HepG2 (cell line): Measurements from ENCODE around the gene MPC1. TPM values are rescaled to one million over a fixed set of nuclear protein-coding genes. Genes with fewer than 3 reads are reported as not detected.
A peak's percentile ranks its signal among the peaks of the same experiment; 100 is the strongest.

Source experiments
- FOXJ3 ChIP-seq: sonication (generic); formaldehyde crosslinking; IDR thresholded peaks from 2 replicates; pipeline ENCODE4 v1.4.0; 2020; ENCODE audit warnings: missing genetic modification reagents, mild to moderate bottlenecking, borderline replicate concordance
- GFI1 ChIP-seq: sonication (generic); formaldehyde crosslinking; IDR thresholded peaks from 2 replicates; pipeline ENCODE4 v1.5.0; 2020; ENCODE audit warnings: missing genetic modification reagents, mild to moderate bottlenecking, borderline replicate concordance
- GZF1 ChIP-seq: sonication (generic); formaldehyde crosslinking; IDR thresholded peaks from 2 replicates; pipeline ENCODE4 v1.5.1; 2020; ENCODE audit warnings: mild to moderate bottlenecking, missing genetic modification reagents
- NFE2 ChIP-seq: sonication (generic); formaldehyde crosslinking; IDR thresholded peaks from 2 replicates; pipeline ENCODE4 v1.4.0; 2020; ENCODE audit warnings: missing genetic modification reagents
- SETDB1 ChIP-seq: sonication (generic); formaldehyde crosslinking; IDR thresholded peaks from 2 replicates; pipeline ENCODE4 v1.5.1; 2020; ENCODE audit warnings: missing genetic modification reagents, mild to moderate bottlenecking, borderline replicate concordance
- SMYD3 ChIP-seq: sonication (generic); formaldehyde crosslinking; IDR thresholded peaks from 2 replicates; pipeline ENCODE4 v1.8.1; 2023; ENCODE audit warnings: mild to moderate bottlenecking, missing genetic modification reagents
- TOE1 ChIP-seq: sonication (generic); formaldehyde crosslinking; IDR thresholded peaks from 2 replicates; pipeline ENCODE4 v1.4.0; 2020; ENCODE audit warnings: mild to moderate bottlenecking, missing genetic modification reagents
- ZFP41 ChIP-seq: sonication (generic); formaldehyde crosslinking; IDR thresholded peaks from 2 replicates; pipeline ENCODE4 v1.4.0; 2020; ENCODE audit warnings: mild to moderate bottlenecking, missing genetic modification reagents, borderline replicate concordance
- ZNF317 ChIP-seq: sonication (generic); formaldehyde crosslinking; IDR thresholded peaks from 2 replicates; pipeline ENCODE4 v1.5.0; 2020; ENCODE audit warnings: mild to moderate bottlenecking, missing genetic modification reagents
- ZNF329 ChIP-seq: sonication (generic); formaldehyde crosslinking; IDR thresholded peaks from 2 replicates; pipeline ENCODE4 v1.9.0; 2021; ENCODE audit warnings: low read depth, mild to moderate bottlenecking, missing genetic modification reagents
- ZNF546 ChIP-seq: sonication (generic); formaldehyde crosslinking; conservative IDR thresholded peaks from 2 replicates; pipeline ENCODE4 v1.8.1; 2023; ENCODE audit warnings: mild to moderate bottlenecking, missing genetic modification reagents
- ZNF598 ChIP-seq: sonication (generic); formaldehyde crosslinking; IDR thresholded peaks from 2 replicates; pipeline ENCODE4 v1.5.1; 2020; ENCODE audit warnings: mild to moderate bottlenecking, missing genetic modification reagents, borderline replicate concordance
- ZNF660 ChIP-seq: sonication (generic); formaldehyde crosslinking; IDR thresholded peaks from 2 replicates; pipeline ENCODE4 v1.5.1; 2020; ENCODE audit warnings: mild to moderate bottlenecking, low read depth, missing genetic modification reagents, borderline replicate concordance
- ZNF674 ChIP-seq: sonication (generic); formaldehyde crosslinking; IDR thresholded peaks from 2 replicates; pipeline ENCODE4 v1.5.0; 2020; ENCODE audit warnings: low read depth, mild to moderate bottlenecking, missing genetic modification reagents
- polyA plus RNA-seq, 8 experiments: library from polyadenylated mRNA; depleted of rRNA in 3 of 8; stranded (reverse) in 7 of 8; unstranded in 1 of 8; fragments of >200 nt; fragmentation: Illumina TruSeq in 4 of 8; extraction: Trizol in 4 of 8; gene quantifications; 2 replicates each; pipeline versions ENCODE4 v1.2.1 to v1.2.3, GENCODE V29; 2011 to 2016; ENCODE audit warnings: low read depth in 4 of 8, missing spikeins in 1 of 8, mixed read lengths in 1 of 8; ENCODE audit not compliant: insufficient read depth in 1 of 8
- total RNA-seq, 5 experiments: library from RNA; depleted of rRNA; stranded (reverse); fragments of >200 nt; fragmentation: Illumina TruSeq; extraction: Trizol; gene quantifications; 2 replicates each; pipeline ENCODE4 v1.2.3, GENCODE V29; 2016; ENCODE audit warnings: low read depth in 1 of 5
- TF ChIP-seq, protein P1 (sequence below): sonication (generic); formaldehyde crosslinking; IDR thresholded peaks from 2 replicates; pipeline ENCODE4 v1.5.1; 2020; ENCODE audit warnings: missing genetic modification reagents, mild to moderate bottlenecking, borderline replicate concordance
- TF ChIP-seq, protein P2 (sequence below): IDR thresholded peaks from 2 replicates; pipeline ENCODE4 v1.6.1; 2016; ENCODE audit warnings: mild to moderate bottlenecking

Gene MPC1
- total and polyA plus RNA-seq, 2 of the 13 experiments (the other 11 are each of a cell fraction or from before 2014, with no cell fraction given): 189 to 214 TPM

DNA sequence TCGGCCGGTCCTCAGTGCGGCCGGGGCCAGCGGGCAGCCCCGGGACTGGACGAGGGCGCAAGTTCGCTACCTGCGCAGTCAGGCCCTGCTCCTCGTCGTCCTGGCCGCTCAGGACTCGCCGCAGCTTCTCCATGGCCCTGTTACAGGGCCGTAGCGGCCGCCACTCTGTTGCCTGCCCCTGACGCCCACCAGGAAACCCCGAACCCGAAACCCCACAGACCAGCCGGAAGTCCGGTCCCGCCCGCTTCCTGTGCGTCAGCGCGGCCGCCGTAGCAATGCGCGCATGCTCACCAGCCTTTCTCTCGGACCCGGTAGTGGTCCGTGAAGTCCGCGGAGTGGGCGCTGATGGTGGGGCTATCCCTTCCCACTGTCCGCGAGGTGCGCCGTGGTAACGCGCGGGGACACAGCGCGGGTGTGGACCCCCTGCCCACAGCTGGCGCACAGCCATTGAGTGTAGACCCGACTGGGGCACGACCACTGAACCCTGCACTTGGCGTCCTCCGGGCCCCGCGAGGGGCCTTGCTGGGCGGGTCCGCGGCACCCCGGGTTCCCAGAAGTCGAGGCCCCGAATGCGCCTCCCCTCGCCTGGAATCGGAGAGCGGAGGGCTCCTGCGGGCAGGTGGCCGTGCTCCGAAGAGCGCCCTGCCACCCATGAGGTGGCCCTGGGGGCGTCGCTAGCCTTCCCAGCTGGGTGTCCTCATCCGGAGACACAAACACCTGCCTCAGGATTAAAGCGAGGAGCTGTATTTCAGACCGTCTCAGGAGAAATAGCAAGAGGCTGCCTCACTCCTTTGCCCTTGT lies 40.2 kb downstream of the MPC1 start, which contains the start of gene SFT2D1 (continued):
- peak; percentile 88 for TF ChIP-seq GZF1 (CRISPR knock-in tag)
- TF ChIP-seq, protein P1, sequence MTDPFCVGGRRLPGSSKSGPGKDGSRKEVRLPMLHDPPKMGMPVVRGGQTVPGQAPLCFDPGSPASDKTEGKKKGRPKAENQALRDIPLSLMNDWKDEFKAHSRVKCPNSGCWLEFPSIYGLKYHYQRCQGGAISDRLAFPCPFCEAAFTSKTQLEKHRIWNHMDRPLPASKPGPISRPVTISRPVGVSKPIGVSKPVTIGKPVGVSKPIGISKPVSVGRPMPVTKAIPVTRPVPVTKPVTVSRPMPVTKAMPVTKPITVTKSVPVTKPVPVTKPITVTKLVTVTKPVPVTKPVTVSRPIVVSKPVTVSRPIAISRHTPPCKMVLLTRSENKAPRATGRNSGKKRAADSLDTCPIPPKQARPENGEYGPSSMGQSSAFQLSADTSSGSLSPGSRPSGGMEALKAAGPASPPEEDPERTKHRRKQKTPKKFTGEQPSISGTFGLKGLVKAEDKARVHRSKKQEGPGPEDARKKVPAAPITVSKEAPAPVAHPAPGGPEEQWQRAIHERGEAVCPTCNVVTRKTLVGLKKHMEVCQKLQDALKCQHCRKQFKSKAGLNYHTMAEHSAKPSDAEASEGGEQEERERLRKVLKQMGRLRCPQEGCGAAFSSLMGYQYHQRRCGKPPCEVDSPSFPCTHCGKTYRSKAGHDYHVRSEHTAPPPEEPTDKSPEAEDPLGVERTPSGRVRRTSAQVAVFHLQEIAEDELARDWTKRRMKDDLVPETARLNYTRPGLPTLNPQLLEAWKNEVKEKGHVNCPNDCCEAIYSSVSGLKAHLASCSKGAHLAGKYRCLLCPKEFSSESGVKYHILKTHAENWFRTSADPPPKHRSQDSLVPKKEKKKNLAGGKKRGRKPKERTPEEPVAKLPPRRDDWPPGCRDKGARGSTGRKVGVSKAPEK (CRISPR knock-in tag): no peak; the same call in 1 of the 2 replicates
- peak; percentile 53; the same call in 1 of the 2 replicates for TF ChIP-seq ZNF329 (CRISPR knock-in tag)
- no peak for TF ChIP-seq ZNF660 (CRISPR knock-in tag)
- TF ChIP-seq ZNF317 (CRISPR knock-in tag): peak; percentile 85
- TF ChIP-seq FOXJ3: peak; percentile 83
- 0 out of 2 replicates have a peak, but pooled peaks have one; percentile 31 for TF ChIP-seq ZNF674 (CRISPR knock-in tag)
- no peak for TF ChIP-seq ZFP41 (CRISPR knock-in tag)
- peak; percentile 86; the same call in 1 of the 2 replicates for TF ChIP-seq GFI1 (CRISPR knock-in tag)
- peak; percentile 82 for TF ChIP-seq ZNF546 (CRISPR knock-in tag)
- TF ChIP-seq NFE2 (CRISPR knock-in tag): no peak
- TF ChIP-seq, protein P2, sequence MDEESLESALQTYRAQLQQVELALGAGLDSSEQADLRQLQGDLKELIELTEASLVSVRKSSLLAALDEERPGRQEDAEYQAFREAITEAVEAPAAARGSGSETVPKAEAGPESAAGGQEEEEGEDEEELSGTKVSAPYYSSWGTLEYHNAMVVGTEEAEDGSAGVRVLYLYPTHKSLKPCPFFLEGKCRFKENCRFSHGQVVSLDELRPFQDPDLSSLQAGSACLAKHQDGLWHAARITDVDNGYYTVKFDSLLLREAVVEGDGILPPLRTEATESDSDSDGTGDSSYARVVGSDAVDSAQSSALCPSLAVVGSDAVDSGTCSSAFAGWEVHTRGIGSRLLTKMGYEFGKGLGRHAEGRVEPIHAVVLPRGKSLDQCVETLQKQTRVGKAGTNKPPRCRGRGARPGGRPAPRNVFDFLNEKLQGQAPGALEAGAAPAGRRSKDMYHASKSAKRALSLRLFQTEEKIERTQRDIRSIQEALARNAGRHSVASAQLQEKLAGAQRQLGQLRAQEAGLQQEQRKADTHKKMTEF (CRISPR knock-in tag): peak; percentile 92
- TF ChIP-seq TOE1: peak; percentile 51; the same call in 1 of the 2 replicates
- no peak for TF ChIP-seq SETDB1
- TF ChIP-seq ZNF598 (CRISPR knock-in tag): peak; percentile 96; the same call in 1 of the 2 replicates
- peak; percentile 58 for TF ChIP-seq SMYD3 (CRISPR knock-in tag)
- TF ChIP-seq, all 625 proteins: peak for 408
